HG02623 (cell line): ENCODE results near the gene OXNAD1.

Experiments
- ATAC-seq: cut with Tn5 transposase; IDR thresholded peaks from one replicate; pipeline ENCODE4 v1.9.1; 2021; ENCODE audit warnings: moderate library complexity; ENCODE audit not compliant: unreplicated experiment

Gene OXNAD1

DNA sequence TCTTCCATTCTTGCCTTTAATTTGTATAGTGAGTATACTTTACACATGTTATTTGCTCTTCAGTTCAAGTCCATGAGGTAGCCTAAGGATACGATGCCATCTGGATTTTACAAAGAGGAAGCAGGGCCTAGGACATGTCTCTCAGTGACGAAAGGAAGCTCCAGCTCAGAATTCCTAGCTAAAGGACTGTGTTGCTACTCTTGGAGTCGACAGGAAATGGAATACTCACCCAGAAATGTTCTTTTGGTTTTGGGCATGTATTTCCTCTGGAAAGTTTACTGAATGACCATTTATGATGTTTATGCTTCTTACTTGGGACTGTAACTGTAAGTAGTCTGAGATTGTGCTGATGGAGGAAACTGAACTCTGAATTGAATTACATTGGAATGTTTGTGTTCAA lies 12.5 kb downstream of the OXNAD1 start:
- ATAC-seq: no peak

DNA sequence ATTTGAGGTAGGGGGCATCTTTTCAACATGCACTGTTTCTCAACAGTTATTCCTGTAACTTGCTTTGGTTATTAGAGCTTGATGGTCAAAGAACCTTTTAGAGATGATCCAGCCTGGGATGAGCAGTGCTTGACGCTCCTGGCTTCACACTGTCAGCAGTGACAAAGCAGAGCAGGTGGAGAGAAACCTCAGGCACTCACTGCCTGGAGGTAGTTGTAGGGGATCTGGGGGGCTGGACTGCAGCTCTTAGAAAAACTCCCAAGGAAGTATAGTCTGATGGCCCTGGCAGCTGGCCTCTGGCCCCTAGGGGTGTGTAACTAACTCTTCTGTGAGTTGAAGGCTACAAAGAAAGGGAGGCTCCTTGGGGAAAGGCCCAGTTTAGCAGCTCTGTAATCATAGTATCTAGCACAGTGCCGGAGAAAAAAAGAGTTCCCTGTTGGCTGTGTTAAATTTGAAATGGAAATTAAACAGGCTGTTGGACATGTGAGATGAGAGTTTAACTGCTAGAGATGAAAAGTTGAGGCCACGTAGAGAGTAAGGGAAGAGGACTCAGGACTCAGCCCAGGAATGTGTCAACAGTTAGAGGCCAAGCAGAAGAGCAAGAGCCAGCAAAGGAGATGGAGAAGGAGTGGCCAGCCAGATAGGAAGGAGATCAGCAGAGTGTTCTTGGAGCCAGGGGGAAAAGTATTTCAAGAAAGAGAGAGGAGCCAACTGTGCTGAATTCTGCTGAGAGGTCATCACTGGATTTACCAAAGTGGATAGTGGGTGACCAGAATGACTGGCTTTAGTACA lies 14.2 kb downstream of the OXNAD1 start:
- no peak for ATAC-seq

- no peak for ATAC-seq
These were observed 15.7 kb downstream of the OXNAD1 start for GRCh38 chr3:16280671-16281070.

DNA sequence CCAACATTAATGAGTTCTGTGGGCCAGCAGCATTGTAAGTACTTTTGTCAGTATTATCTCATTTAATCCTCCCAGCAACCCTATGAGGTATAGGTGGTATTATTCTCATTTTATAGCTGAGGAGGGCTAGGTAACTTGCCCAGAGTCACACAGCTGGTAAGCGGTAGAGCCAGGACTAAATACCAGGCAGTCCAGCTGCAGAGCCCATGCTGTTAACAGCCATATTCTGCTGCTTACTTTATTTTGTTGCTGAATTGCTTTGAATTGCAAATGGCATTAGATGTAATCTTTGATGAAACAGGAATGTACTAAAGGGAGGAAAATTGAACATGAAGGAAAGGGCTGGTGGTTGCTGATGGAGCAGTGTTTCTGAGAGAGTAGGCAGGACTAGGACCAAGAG lies 19.6 kb downstream of the OXNAD1 start:
- ATAC-seq: no peak

DNA sequence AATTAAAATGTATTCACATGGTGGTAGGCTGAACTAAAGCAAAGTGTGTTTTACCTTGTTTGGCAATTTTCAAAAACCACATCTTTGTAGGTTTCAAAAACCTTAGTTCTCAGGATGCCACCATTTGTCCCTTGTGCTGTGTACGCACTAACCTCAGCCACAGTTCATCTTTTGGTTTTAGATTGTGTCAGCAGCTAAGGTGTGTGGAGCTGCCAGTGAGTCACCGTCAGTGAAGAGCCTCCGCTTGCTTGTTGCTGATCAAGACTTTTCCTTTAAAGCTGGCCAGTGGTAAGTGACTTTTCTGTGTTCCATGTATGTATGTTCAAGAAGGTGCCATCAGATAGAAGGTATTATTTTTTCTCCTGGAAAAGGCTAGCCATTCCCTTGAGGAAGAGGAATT lies 21.1 kb downstream of the OXNAD1 start:
- peak; percentile 65 for ATAC-seq

DNA sequence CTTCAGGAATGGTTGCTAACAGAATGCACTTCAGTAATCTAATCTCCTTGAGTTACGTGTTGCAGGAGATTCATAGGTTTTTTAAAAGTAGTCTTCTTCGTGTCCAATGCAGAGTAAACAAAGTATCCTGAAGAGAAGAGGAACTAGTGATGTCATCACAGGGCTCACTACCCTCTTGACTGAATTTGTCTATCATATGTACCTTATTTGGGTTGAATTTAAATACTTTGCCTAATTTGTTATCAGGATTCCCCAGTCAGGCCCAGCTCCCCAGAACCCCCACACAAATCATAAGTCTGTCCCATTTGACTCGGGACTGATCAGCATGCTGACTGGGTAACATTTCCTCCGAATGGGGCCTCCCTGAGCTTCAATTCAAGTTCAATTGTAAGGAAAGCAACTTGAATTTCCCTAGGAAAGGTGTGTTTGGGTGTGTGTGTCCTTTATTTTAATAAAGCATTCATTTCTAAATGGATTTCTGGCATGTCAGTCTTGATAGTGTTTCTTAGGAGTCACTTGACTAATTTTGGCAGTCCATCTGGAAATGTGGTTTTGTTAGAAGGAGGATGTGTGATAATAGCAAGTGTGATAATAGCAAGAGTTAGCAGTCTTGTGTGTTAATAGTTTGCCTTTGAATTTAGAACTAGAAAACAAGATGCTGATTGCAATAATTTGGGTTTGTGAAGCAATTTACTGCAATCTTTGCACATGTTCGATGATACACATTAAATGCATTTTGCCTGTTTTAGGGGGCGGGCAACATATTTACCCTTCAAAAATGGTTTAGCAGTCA lies 21.9 kb downstream of the OXNAD1 start:
- ATAC-seq: no peak

DNA sequence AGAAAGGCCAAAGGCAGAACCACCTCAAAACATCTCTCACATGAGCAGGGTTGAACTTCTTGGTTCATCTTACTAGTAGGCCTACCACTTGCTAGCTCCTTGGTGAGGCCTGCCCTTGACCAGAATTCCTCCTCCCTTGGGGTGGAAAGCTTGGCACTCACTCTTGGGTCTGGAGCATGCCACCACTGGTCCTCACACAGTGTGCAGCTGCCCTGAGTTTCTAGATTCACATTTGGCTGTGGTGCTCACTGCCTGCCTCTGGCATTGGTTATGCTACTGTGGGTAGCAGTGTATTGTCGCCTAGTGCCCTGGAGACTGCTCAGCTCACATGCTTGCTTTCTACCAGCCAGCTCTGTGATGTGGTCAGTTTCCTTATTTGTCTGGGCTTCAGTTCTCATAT lies 23.7 kb downstream of the OXNAD1 start:
- no peak for ATAC-seq

DNA sequence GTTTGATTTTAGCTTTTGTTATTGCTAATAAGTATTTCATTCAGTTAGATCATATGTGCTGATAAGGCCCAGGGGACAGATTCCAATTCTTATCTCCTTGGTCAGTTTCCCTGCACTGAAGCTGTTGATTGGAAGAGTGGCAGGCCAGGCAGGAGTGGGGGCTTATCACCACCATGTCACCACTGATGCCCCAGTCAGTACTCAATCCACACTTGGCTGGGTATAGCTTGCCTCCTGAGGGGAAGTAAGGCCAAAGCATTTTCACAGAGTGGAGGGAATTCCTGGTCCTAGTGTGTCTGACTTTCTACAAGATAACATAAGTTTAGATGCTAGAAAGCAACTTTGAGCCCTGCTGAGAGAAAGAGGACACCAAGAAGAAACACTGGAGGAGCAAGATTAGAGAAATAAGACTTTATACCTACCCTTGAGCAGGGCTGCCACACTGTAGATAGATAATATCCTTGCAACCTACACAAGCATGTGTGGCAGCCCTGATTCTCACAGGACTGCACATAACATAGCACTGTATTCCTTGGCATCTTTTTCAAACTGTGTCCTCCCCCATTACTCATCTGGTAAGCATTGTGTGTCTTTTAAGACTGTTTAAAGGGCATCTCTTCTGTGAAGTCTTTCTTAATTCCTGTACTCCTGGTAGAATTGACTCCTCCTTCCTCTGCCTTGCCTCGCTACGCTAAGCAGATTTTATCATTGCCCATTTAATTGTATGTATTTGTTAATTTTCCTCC lies 24.3 kb downstream of the OXNAD1 start:
- ATAC-seq: no peak

DNA sequence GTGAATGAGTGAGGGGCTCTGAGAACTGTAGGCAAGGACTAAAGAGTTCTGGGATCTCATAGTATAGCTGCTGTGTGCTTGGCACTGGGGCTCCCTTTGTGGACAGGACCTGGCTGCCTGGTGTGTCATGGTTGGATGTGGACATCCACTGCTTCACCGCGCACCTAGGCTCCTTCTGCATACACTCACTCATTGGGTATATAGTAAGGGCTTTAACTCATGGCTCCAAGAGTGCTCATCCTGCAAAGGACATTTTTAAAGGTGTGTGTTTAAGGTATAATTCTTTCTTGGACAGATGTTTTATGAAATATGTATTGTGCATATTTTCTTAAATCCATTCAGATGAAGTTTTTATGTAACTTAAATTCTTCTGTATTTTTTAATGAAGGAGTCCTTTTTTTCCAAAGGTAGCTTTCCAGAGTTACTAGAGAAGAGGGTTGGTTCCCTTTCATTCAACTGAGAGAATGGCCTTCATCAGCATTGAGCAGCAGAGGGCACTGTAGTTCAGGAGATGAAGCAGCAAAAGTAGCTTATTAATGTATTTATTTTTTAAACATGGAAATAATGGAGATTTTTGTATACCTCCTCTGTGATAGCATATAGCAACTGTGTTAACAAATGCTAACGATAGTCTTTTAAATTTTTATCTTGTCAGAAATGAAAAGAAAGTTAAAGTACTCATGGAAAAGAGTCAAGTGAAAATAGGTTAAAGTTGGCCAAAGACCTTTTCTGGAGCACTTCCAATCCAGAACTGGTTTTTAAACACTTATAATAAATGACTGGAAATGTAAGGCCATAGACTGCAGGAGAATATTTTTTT lies 25.2 kb downstream of the OXNAD1 start:
- ATAC-seq: no peak

- ATAC-seq: no peak
These were observed 25.8 kb downstream of the OXNAD1 start for GRCh38 chr3:16290827-16291196.

- ATAC-seq: no peak
These were observed 29.8 kb downstream of the OXNAD1 start for GRCh38 chr3:16294844-16295243.

GRCh38 chr3:16295298-16295890 lies 30.4 kb downstream of the OXNAD1 start:
- no peak for ATAC-seq

- ATAC-seq: no peak
These were observed 33.2 kb downstream of the OXNAD1 start for GRCh38 chr3:16297997-16298885.

- ATAC-seq: no peak
These were observed 33.9 kb downstream of the OXNAD1 start for GRCh38 chr3:16298891-16299290.

DNA sequence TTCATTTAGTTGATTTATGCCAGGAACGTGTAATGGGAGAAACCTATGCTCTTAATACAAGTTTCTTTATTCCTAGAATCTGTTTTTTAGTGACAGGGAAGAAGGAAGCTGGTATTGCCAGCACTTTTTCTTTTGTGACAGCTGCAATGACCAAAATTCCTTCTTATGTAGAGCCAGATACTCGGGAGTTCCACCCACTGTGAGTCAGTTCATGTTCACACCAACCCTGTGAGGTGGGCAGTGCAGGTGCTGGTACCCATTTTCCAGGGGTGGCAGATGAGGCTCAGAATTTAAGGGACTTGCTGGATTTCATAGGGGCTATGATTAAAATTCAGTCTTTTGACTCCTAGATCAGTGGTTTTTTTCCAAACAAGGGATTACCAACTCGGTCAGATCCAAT lies 34.7 kb downstream of the OXNAD1 start:
- no peak for ATAC-seq

DNA sequence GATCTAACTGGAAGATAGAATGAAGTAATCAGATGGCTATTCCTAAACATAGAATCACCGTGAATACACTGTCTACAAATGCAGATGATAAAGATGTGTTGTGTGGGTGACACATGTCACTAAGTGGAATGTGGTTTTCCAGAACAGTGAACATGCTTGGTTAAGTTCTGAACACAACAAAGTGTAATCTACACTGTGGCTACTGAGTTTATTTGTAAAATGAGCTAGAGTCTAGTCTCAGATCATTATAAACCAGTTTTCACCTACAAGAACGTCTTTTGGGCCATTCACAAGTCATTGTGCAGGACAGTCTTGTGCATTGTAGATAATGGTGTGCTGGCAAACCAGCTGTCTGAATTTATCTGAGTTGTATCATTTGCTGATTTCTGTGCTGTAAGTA lies 35.3 kb downstream of the OXNAD1 start:
- peak; percentile 54 for ATAC-seq

GRCh38 chr3:16300881-16301359 lies 35.9 kb downstream of the OXNAD1 start:
- ATAC-seq: peak; percentile 45

- no peak for ATAC-seq
These were observed 36.5 kb downstream of the OXNAD1 start for GRCh38 chr3:16301507-16301906.

- no peak for ATAC-seq
These were observed 37.1 kb downstream of the OXNAD1 start for GRCh38 chr3:16302082-16302631.
